ENCODE data around the gene NPTN.

NPTN gene

DNA sequence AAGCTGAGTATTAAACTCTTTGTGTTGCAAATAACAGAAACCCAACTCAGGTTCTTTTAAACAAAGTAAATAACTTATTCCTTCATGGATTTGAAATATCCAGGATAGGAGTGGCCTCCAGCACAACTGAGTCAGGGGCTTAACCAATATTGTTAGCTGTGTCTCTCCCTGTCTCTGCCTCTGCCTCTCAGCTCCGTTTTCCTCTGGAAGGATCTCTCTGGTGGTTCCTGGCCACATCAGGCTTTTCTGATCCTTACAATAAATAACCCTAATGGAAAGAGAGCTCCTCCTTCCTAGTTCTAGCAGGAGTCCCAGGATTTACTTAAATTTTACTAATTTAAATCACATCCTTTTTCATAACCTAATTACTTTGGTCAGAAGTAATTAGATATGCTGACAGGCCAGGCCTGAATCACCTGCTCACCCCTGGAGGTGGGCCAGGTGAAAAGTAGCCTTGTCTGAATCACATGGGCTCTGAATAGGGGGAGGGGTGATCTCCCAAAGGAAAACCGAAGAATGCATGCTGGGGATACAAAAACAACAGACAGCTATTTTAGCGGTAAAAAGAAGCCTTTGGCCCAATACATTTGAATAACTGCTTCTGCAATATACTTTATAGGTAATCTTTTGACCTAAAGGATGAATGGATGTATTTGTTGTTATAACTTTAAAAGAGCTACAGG lies 114.9 kb downstream of the NPTN start:
- no peak for DNase-seq (ENCODE audit: low spot score)

DNA sequence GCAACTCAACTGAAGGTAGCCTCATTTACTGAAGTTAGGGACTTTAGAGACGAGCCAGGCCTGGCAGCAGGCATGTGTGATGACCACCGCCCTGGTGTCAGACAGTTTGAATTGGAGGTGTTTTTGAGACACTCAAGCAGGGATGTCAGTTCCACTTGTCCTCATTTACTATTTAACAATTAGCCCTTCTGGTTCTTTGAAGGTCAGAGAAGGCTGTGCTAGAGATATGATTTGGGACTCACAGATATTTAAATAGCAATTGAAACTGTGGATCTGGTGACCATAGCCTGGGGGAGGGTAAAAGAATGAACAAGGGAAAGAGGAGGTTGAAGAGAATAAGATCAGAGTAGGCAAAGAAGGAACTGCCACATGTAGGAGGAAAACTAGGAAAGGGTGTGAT lies 115.6 kb downstream of the NPTN start:
- no peak for DNase-seq (ENCODE audit: low spot score)

GRCh38 chr15:73515527-73515926 lies 117.7 kb downstream of the NPTN start:
- DNase-seq (ENCODE audit: low spot score) = no peak
